Mesothelial cell of epicardium (in vitro differentiated cells): ENCODE data around the gene SURF2. TPM values are rescaled to one million over a fixed set of nuclear protein-coding genes. Genes with fewer than 3 reads are reported as not detected.

ENCODE experiments used
- DNase-seq, 2 experiments: peaks; one replicate each; pipeline ENCODE4 v3.0.0; 2021; ENCODE audit warnings: low spot score in 2 of 2; ENCODE audit not compliant: unreplicated experiment in 2 of 2
- H3K27ac Mint-ChIP-seq: 2 replicates; pipeline ENCODE4 v1.8.0; 2021; ENCODE audit warnings: mixed read lengths
- H3K27me3 Mint-ChIP-seq: 2 replicates; pipeline ENCODE4 v1.8.0; 2021; ENCODE audit warnings: low read depth, mixed read lengths
- H3K36me3 Mint-ChIP-seq: 2 replicates; pipeline ENCODE4 v1.8.0; 2021; ENCODE audit warnings: mixed read lengths
- H3K4me1 Mint-ChIP-seq: 2 replicates; pipeline ENCODE4 v1.8.0; 2021; ENCODE audit warnings: mixed read lengths
- H3K4me3 Mint-ChIP-seq: 2 replicates; pipeline ENCODE4 v1.8.0; 2021; ENCODE audit warnings: mild to moderate bottlenecking, moderate library complexity, mixed read lengths
- H3K9me3 Mint-ChIP-seq: 2 replicates; pipeline ENCODE4 v1.8.0; 2021; ENCODE audit warnings: mixed read lengths
- total RNA-seq: library from RNA; stranded (reverse); gene quantifications from 3 replicates; pipeline ENCODE4 v1.2.1, GENCODE V29; 2021
- TF ChIP-seq, protein P1 (sequence below): fragments of 200-600 bp; sonication (generic); IDR thresholded peaks from one replicate; pipeline ENCODE4 v1.5.0; 2021; ENCODE audit warnings: antibody characterized with exemption; ENCODE audit not compliant: unreplicated experiment

Gene SURF2
- total RNA-seq, 1 donor from 2014 or later, result 12.1 TPM

DNA sequence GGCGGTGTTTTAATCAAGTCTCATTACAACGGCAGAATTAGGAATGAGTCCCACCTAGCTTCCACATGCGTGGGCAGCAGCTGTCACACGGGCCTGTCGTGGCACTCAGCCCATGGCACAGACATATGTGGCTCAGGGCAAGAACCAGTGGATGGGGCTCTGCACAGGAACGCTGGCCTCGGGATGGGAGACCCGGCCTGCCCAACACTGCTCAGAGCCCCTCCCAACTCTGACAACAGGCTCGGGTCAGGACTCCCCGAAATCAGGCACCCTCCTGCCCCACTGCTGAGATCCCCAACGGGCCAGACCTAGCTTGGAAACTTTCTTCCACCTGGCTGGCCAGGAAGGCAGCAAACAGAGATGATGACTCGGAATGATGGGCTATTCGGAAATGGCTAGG is 15.4 kb upstream of the SURF2 start:
- H3K9me3 Mint-ChIP-seq, result no peaks in the 10 kb centered on the region
- no peaks in the 10 kb centered on the region for H3K27me3 Mint-ChIP-seq
- DNase-seq, result no peak
- peaks cover 9% of the 10 kb centered on the region for H3K36me3 Mint-ChIP-seq
- TF ChIP-seq, protein P1, sequence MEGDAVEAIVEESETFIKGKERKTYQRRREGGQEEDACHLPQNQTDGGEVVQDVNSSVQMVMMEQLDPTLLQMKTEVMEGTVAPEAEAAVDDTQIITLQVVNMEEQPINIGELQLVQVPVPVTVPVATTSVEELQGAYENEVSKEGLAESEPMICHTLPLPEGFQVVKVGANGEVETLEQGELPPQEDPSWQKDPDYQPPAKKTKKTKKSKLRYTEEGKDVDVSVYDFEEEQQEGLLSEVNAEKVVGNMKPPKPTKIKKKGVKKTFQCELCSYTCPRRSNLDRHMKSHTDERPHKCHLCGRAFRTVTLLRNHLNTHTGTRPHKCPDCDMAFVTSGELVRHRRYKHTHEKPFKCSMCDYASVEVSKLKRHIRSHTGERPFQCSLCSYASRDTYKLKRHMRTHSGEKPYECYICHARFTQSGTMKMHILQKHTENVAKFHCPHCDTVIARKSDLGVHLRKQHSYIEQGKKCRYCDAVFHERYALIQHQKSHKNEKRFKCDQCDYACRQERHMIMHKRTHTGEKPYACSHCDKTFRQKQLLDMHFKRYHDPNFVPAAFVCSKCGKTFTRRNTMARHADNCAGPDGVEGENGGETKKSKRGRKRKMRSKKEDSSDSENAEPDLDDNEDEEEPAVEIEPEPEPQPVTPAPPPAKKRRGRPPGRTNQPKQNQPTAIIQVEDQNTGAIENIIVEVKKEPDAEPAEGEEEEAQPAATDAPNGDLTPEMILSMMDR, result no peak
- H3K4me3 Mint-ChIP-seq, result no peak overlapping the region
- no peaks in the 10 kb centered on the region for H3K4me1 Mint-ChIP-seq
- H3K27ac Mint-ChIP-seq, result no peak overlapping the region

DNA sequence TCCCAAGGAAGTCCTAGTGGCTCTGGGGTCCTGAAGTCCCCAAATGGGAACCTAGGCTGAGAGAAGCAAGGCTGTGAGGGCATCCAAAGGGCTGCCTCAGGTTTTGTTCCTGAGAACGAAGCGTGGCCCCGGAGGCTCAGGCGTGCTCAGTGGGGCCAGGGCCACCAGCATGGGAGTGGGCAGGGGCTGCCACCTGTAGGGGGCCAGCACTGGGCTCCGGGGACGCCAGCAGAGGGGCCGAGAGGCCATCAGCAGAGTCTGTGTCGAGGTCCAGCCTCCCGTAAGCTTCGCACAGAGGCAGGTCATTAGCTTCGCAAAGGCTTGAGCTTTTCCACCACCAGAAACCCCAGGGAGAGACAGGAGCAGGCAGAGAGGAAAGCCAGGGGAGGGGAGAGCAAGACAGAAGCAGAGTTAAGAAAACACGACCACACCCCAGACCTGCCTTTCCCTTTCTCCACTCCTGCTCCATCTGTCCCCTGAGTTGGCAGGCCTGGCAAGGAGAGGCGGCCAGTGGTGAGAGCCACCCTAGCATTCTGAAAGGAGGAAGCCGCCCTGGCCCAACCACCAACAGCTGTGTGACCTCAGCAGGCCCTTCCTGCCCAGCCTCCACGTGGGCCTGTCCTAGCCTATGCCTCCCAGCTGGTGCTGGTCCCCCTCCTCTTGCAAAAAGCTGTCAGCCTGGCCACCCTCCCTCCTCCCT is 14.8 kb upstream of the SURF2 start:
- H3K27me3 Mint-ChIP-seq, result no peaks in the 10 kb centered on the region
- no peak for DNase-seq
- H3K4me3 Mint-ChIP-seq, result no peak overlapping the region
- no peaks in the 10 kb centered on the region for H3K9me3 Mint-ChIP-seq
- peaks cover 9% of the 10 kb centered on the region for H3K36me3 Mint-ChIP-seq
- TF ChIP-seq, protein P1, result no peak
- H3K4me1 Mint-ChIP-seq, result peaks cover 3% of the 10 kb centered on the region
- H3K27ac Mint-ChIP-seq, result no peak overlapping the region

DNA sequence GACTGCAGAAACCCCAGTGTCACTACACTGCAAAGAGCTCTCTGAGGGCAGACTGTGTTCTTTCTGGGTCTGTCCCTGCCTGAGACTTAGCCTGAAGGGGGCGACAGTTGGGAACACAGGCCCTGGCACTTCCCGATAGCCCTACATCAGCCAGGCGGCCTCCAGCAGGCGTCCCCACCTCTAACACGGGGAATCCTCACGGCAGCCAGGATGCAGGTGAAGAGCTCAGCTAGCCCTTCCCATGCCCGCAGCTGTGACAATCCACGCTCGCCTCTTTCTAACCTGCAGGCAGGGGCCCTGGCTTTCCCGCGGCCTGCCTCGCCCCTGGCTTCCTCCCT is 14.3 kb upstream of the SURF2 start:
- Mint-ChIP-seq H3K4me1 (peaks cover 8% of the 10 kb centered on the region), H3K27me3 (no peaks in the 10 kb centered on the region), H3K36me3 (peaks cover 9% of the 10 kb centered on the region), H3K9me3 (no peaks in the 10 kb centered on the region), H3K27ac (no peak overlapping the region), H3K4me3 (no peak overlapping the region)
- DNase-seq, result no peak
- TF ChIP-seq, protein P1, result no peak

DNA sequence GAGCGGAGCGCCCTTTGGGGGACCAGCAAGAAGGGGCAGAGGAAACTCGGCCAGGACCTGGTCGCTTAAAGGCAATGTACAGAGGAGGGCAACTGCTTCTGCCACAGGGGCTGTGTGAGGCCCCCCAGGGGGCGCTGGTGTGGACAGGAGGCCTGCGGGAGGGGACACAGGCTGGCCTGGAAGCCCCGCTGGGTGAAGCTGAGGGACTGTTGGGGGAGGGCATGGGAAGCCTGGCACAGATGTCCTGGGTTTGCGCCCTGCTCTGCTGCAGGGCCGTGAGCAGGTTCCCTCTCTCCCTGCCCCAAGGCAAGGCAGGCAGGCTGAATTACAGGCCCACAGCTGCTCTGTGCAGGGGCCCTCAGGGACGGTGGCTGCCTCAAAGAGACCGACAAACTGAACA is 13.8 kb upstream of the SURF2 start:
- no peak for DNase-seq
- H3K27me3 Mint-ChIP-seq, result no peaks in the 10 kb centered on the region
- no peaks in the 10 kb centered on the region for H3K9me3 Mint-ChIP-seq
- no peak overlapping the region for H3K27ac Mint-ChIP-seq
- TF ChIP-seq, protein P1, result no peak
- peaks cover 10% of the 10 kb centered on the region for H3K4me1 Mint-ChIP-seq
- H3K4me3 Mint-ChIP-seq, result no peak overlapping the region
- H3K36me3 Mint-ChIP-seq, result peaks cover 9% of the 10 kb centered on the region

DNA sequence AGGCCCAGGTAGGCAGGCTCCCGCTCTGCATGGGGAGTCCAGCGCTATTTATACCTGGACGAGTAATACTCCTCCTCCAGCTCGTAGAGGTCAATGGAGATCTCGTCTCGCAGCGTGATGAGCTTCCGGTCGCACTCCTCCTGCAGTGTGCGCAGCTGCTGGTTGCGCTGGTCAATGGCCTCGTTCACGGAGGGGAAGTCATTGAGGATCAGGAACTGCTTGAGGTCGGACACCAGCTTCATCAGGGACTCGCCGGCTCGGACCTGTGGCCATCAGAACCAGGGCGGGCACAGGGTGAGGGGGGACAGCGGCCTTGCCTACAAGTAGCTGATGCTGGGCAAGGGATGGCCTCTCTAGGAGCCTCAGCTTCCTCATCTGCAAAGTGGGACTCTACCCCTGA is 12.3 kb upstream of the SURF2 start:
- H3K36me3 Mint-ChIP-seq, result peaks cover 13% of the 10 kb centered on the region
- H3K9me3 Mint-ChIP-seq, result no peaks in the 10 kb centered on the region
- peaks cover 17% of the 10 kb centered on the region for H3K4me1 Mint-ChIP-seq
- DNase-seq, result no peak
- TF ChIP-seq, protein P1, result no peak
- H3K27ac Mint-ChIP-seq, result no peak overlapping the region
- no peak overlapping the region for H3K4me3 Mint-ChIP-seq
- no peaks in the 10 kb centered on the region for H3K27me3 Mint-ChIP-seq

DNA sequence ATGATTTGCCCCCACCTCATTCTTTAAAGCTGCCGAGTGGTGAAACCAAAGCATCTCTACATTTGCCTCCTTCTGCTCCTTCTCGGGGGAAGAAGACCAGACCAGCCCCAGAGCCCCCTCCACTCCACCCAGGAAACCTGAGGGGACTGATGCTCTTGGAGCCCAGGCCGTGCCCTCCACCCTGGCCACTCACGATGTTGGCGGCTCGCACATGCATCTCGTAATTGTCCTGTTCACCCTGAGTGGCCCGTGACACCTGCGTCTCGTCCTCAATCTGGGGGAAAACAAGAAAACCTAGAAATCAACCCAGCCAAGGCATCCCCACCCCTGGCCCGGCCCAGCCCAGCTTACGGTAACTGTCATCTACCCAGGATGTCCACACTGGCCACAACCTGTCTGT is 11.4 kb upstream of the SURF2 start:
- Mint-ChIP-seq H3K4me3 (no peak overlapping the region), H3K4me1 (peaks cover 23% of the 10 kb centered on the region), H3K27ac (no peak overlapping the region), H3K9me3 (no peaks in the 10 kb centered on the region), H3K36me3 (peaks cover 15% of the 10 kb centered on the region), H3K27me3 (no peaks in the 10 kb centered on the region)
- DNase-seq, result no peak
- TF ChIP-seq, protein P1, result no peak
